GM12891 (cell line): Measurements from ENCODE around the gene PHOSPHO2. TPM values are rescaled to one million over a fixed set of nuclear protein-coding genes. Genes with fewer than 3 reads are reported as not detected.
A peak's percentile ranks its signal among the peaks of the same experiment; 100 is the strongest.

Source experiments
- DNase-seq: peaks from one replicate; pipeline ENCODE4 v3.0.0; 2011; ENCODE audit warnings: low spot score; ENCODE audit not compliant: insufficient read length
- FAIRE-seq: peaks from 2 replicates; lab custom pipeline; 2011; peaks lifted over from hg19 to GRCh38; lab: Jason Lieb, UNC
- PAX5 ChIP-seq: IDR thresholded peaks from 2 replicates; pipeline ENCODE4 v1.6.1; 2011; ENCODE audit warnings: low read length, moderate library complexity, mild to moderate bottlenecking; ENCODE audit not compliant: insufficient read depth, severe bottlenecking
- POLR2A ChIP-seq: IDR thresholded peaks from 2 replicates; pipeline ENCODE4 v1.6.1; 2011; ENCODE audit warnings: low read depth, low read length, control low read depth
- POLR2AphosphoS5 ChIP-seq: IDR thresholded peaks from 2 replicates; pipeline ENCODE4 v1.6.1; 2011; ENCODE audit warnings: low read depth, low read length, control low read depth
- POU2F2 ChIP-seq: IDR thresholded peaks from 2 replicates; pipeline ENCODE4 v1.6.1; 2011; ENCODE audit warnings: low read depth, mild to moderate bottlenecking, control low read depth, low read length, moderate library complexity
- SPI1 ChIP-seq: IDR thresholded peaks from 2 replicates; pipeline ENCODE4 v1.6.1; 2011; ENCODE audit warnings: low read depth, low read length, control low read depth
- TAF1 ChIP-seq: IDR thresholded peaks from 2 replicates; pipeline ENCODE4 v1.6.1; 2011; ENCODE audit warnings: low read depth, low read length, control low read depth
- polyA plus RNA-seq: library from polyadenylated mRNA; unstranded; fragments of >200 nt; gene quantifications from one replicate; pipeline ENCODE4 v1.2.1, GENCODE V29; 2012; ENCODE audit warnings: low read depth, missing spikeins, inconsistent platforms; ENCODE audit not compliant: missing spikeins

Gene PHOSPHO2, protein sequence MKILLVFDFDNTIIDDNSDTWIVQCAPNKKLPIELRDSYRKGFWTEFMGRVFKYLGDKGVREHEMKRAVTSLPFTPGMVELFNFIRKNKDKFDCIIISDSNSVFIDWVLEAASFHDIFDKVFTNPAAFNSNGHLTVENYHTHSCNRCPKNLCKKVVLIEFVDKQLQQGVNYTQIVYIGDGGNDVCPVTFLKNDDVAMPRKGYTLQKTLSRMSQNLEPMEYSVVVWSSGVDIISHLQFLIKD
- 2.8 TPM for polyA plus RNA-seq

DNA sequence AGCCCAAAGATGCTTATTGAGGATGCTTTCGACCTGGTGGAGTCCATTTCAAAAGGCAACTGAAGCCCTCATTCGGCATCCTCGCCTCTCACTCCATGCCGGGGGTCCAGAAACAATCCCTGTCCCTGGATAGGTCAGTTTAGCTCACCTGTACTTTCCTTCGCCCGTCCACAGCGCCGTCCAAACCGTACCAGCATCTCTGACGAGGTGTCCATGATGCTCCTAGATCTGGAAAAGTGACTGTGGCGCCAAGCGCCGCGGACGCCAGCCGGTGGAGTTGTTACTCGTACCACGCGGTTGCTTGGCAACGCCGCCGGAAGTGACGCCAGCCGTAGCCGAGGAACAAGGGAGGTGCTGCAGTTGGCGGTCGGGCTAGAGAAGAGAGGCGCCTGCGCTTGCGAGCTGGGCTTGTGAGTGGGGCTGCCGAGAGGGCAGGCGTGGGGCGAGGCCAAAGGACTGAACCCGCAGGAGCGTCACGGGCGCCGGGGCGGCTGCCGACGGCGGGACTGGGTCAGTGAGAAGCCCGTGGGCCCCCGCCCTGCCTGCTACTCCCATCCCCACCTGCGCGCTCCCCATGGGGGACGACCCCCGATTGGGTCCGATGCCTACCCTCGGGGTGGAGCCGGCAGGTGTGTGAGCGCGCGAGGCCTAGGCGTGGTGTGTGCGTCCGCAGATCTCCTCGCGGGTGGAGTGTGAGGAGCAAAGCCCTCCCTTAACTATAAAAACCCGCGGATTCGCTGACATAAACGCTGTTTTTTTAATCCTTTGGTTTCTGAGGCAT, at the start of gene PHOSPHO2, which contains the start of gene CFAP210:
Gene PHOSPHO2, plus strand, starts transcription at position 357 of the 781 bp plus-strand sequence. CDS start 6,503 bp downstream, outside the sequence.
Gene CFAP210, minus strand, starts transcription at position 293 of the 781 bp plus-strand sequence. Its CDS starts 78 bp downstream, at position 215.
- peak; percentile 100 for FAIRE-seq
- DNase-seq, result peak; percentile 87
- TF ChIP-seq TAF1 (peak; percentile 68; the same call in 1 of the 2 replicates), POLR2A (peak; percentile 82), POU2F2 (0 out of 2 replicates have a peak, but pooled peaks have one; percentile 52), SPI1 (0 out of 2 replicates have a peak, but pooled peaks have one; percentile 11), POLR2AphosphoS5 (peak; percentile 82), PAX5 (no peak)

DNA sequence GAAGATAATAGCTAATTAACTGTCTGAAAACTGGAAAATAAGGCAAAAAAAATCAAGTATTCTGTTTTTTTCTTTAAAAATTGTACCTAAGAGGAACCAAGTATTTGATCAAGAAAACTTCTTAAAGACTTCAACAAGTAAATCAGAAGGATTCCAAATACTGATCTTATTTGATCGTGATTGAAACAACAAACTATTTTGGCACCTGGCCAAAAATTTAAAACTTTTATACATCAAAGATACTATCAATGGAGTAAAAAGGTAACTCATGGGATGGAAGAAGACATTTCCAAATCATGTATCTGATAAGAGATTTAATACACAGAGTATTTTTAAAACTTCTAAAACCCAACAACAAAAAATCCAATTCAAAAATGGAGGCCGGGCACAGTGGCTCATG, 46.8 kb upstream of the PHOSPHO2 start:
- no peak for FAIRE-seq
- TF ChIP-seq POLR2A (no peak), SPI1 (no peak)
- DNase-seq, result no peak

DNA sequence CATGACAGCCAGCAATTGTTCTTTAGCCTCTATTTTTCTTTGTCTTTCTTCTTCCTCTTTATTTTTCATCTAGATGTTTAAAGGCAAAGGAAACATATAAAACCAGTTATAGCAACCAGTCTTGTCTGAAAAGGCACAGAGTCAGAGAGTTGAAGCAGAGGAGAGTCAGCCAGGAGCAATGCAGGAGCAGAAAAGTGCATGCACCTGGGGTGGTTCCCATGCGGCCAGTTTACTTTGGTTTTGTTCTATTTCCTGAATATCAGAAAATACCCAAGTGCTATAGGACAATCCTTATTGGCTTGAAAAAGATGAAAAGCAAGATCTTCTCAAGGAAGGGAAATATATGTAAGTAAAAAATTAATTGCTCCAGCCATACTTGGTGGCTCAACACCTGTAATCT, 45.0 kb upstream of the PHOSPHO2 start:
- FAIRE-seq (no peak), DNase-seq (no peak)
- TF ChIP-seq POU2F2 (no peak), TAF1 (no peak), SPI1 (no peak), POLR2AphosphoS5 (no peak), POLR2A (no peak), PAX5 (no peak)

DNA sequence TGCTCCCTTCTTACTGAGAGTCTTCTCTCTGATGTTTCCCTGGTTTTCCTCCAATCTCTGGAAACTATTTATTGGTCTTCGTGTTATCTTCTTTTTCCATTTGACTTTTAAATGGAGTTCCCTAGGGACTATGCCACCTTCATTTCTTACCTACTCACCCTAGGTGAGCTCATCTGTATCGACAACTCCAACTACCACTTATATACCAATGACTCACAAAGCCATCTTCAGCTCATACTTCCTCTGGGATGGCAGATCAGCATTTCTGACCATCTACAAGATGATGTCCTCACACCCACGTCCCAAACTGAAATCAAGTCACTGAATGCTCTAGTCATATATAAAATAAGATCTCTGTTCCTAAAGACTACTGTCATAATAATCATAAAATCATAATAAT, 40.6 kb upstream of the PHOSPHO2 start:
- TF ChIP-seq POLR2AphosphoS5, result no peak
- TF ChIP-seq SPI1, result no peak
- TF ChIP-seq POU2F2, result no peak
- TF ChIP-seq TAF1, result no peak
- TF ChIP-seq POLR2A, result no peak
- TF ChIP-seq PAX5, result no peak
- no peak for FAIRE-seq
- DNase-seq, result no peak

DNA sequence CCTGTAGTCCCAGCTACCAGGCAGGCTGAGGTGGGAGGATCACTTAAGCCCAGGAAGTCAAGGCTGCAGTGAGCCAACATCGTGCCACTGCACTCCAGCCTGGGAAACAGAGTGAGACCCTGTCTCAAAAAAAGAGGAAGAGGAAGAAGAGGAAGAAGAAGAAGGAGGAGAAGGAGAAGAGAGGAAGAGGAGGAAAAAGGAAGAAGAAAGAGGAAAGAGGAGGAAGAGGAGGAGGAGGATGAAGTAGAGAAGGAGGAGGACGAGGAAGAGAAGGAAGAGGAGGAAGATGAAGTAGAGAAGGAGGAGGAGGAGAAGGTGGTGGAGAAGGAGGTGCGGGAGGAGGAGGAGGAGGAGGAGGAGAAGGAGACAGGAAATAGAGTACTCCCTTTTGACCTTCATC, 38.1 kb upstream of the PHOSPHO2 start:
- no peak for TF ChIP-seq POLR2AphosphoS5
- no peak for TF ChIP-seq POLR2A
- TF ChIP-seq POU2F2, result no peak
- TF ChIP-seq SPI1, result no peak
- TF ChIP-seq PAX5, result no peak
- no peak for TF ChIP-seq TAF1
- no peak for FAIRE-seq

DNA sequence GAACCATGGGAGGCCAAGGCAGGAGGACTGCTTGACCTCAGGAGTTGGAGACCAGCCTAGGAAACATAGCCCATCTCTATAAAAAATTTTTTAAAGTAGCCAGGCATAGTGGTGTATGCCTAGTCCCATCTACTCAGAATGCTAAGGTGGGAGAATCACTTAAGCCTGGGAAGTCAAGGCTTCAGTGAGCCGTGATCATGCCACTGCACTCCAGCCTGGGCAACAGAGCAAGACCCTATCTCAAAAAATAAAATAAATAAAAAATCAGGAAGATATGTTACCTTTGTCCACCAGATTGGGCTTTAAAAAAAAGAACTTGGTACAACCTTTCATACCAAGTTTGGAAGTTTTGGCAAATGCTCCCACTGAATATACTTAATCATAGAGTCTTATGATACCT, 35.4 kb upstream of the PHOSPHO2 start:
- no peak for DNase-seq
- TF ChIP-seq POU2F2 (no peak), POLR2AphosphoS5 (no peak), SPI1 (no peak), POLR2A (no peak), PAX5 (no peak), TAF1 (no peak)
- no peak for FAIRE-seq

More for the DNA sequence above, 38.1 kb upstream of the PHOSPHO2 start:
- no peak for DNase-seq

DNA sequence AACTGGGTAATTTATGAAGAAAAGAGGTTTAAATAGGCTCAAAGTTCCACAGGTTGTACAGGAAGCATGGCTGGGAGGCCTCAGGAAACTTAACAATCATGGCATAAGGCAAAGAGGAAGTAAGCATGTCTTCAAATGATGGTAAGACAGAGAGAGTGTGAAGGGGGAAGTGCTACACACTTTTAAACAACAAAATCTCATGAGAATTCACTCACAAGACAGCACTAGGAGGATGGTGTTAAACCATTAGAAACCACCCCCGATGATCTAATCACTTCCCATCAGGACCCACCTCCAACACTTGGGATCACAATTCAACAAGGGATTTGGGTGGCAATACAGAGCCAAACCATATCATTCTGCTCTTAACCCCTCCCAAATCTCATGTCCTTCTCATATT, 34.9 kb upstream of the PHOSPHO2 start:
- DNase-seq (no peak), FAIRE-seq (peak; percentile 86)
- TF ChIP-seq PAX5 (no peak), SPI1 (peak; percentile 50; the same call in 1 of the 2 replicates)

DNA sequence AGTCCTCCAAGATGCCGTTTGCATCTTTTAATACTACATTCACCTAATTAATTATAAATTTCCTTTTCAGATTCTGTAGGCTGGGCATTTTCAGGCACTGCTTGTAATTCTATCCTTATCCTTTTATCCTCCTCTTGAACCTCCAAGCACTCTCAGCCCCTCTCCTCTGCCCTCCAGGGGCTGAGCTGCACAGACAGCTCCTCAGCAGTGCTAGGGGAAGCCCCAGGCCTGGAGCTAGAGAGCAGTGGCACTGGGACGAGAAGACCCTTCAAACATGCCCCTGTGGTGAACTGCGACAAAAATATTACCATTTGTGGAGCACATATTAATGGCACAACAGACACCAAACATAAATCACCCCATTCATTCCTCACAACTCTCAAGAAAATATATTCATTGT, 33.0 kb upstream of the PHOSPHO2 start:
- FAIRE-seq (no peak), DNase-seq (no peak)
- TF ChIP-seq PAX5 (no peak), TAF1 (no peak), POLR2AphosphoS5 (no peak), POLR2A (no peak), POU2F2 (no peak), SPI1 (no peak)

DNA sequence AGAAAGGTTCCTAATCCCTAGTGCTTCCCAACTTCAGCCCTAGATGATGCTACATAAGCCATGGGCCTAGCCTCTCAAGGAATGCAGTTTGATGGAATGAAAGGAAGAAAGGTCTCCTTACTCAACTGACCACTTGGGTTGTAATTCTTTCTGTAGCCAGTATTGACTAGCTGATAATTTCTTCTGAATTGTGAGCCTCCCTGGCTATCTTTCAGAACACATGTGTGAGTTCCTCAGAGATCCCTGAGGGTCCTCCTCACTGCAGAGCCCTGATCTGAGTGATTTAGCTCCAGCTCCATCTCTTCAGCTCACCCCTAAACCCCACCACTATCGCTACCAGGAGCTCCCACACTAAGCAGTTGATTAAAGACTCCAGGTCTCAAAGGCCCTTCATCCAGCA, 31.5 kb upstream of the PHOSPHO2 start:
- TF ChIP-seq SPI1, result no peak
- TF ChIP-seq TAF1, result no peak
- TF ChIP-seq PAX5, result no peak
- TF ChIP-seq POLR2A, result no peak
- no peak for TF ChIP-seq POLR2AphosphoS5
- no peak for TF ChIP-seq POU2F2
- FAIRE-seq, result no peak
- no peak for DNase-seq
